ENCODE data around the gene CCDC12.

Gene CCDC12

DNA sequence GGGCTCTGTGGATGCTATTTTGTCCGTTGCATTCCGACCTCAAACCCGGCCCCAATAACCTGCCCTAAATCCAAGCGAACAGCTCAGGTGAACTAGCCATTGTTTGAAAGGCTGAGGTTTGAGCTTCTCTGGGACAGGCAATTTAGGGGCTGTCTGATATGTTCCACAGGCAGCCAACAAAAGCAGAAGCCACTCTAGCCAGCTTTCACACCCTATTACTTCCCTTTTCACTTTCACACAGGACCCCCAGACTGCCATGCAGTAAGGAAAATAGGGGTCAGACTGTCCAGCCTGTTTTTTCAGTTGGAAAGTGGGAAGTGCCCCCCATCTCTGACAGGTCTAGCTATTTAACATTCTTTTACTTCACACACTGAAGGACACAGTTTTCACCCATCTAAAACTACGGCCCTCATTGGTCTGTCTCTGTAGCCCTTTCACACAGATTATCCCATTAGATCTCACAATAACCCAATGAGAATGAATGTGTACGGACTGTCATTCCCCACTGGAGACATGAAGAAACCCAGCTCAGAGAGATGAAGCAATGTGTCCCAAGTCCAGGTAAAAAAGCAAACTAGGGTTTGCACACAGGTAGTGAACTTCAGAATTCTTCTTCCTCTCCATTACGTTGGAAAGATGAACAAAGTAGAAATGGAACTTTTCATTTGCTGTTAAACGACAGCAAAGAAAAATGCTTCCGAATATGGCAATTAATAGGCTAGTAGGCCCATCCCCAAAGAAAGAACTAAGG, 1.9 kb downstream of the CCDC12 start:
- Mint-ChIP-seq H3K4me3 (peak overlapping the region; percentile 71), H3K9me3 (no peaks in the 10 kb centered on the region), H3K27ac (peak overlapping the region; percentile 70), H3K4me1 (peaks cover 54% of the 10 kb centered on the region), H3K27me3 (ENCODE audit: low read depth, poor library complexity) (peaks cover 16% of the 10 kb centered on the region), H3K36me3 (ENCODE audit: low read depth) (peaks cover 34% of the 10 kb centered on the region)
- TF ChIP-seq CTCF (IDR thresholded peaks at IDR 0.05), result no peak
- no peak for DNase-seq

DNA sequence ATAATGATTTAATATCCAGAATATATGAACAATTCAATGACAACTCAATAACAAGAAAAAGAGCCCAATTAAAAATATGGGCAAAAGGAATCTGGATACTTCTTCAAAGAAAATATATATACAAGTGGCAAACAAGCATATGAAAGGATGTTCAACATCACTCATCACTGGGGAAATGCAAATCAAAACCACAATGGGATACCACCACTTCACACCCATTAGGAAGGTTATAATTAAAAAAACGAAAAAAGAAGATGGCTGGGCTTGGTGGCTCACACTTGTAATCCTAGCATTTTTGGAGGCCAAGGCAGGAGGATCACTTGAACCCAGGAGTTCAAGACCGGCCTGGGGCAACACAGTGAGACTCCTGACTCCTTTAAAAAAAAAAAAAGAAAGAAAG, 4.1 kb downstream of the CCDC12 start:
- Mint-ChIP-seq H3K36me3 (ENCODE audit: low read depth) (peaks cover 36% of the 10 kb centered on the region), H3K9me3 (no peaks in the 10 kb centered on the region), H3K27me3 (ENCODE audit: low read depth, poor library complexity) (peaks cover 8% of the 10 kb centered on the region), H3K27ac (no peak overlapping the region), H3K4me3 (no peak overlapping the region), H3K4me1 (peaks cover 39% of the 10 kb centered on the region)
- TF ChIP-seq CTCF (IDR thresholded peaks at IDR 0.05), result no peak
- no peak for DNase-seq

DNA sequence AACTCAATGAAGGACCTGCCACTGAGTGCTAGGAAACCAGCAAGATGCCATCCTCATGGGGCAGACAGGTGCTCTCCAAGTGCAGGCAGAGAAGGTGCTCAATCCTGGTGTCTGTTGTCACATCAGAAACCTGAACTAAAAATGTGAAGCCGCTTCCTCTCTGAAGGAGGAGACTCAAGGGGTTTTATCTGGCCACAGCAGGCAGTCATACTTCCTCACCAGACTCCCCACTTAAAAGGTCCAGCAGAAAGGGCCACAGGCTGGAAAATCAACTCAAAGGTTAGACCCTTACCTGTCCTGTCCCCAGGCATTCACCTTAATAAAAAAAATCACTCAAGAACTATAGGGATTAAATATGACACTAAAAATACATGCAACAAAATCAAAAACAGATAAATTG, 4.8 kb downstream of the CCDC12 start:
- Mint-ChIP-seq H3K4me1 (peaks cover 33% of the 10 kb centered on the region), H3K27me3 (ENCODE audit: low read depth, poor library complexity) (peaks cover 8% of the 10 kb centered on the region)

DNA sequence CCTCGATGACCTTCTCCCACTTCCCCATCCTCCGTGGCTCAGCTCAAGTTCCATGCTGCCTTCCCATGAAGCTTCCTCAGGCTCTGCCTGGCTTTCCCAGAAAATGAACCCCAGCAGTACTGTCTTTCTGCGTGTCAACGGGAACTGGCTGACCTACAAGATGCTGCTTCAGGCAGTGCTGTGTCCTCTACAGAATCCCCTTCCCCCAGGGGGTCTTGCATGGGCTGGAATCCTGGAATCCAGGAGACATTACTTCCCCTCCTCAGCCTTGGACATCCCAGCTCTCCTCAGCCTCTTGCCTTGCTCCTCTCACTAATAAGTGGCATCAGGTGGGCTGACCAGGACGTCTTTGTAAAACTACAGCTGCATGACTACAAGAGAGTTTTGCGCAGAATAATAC, 5.4 kb downstream of the CCDC12 start:
- Mint-ChIP-seq H3K4me1 (peaks cover 27% of the 10 kb centered on the region), H3K27me3 (ENCODE audit: low read depth, poor library complexity) (peaks cover 6% of the 10 kb centered on the region), H3K9me3 (no peaks in the 10 kb centered on the region), H3K36me3 (ENCODE audit: low read depth) (peaks cover 46% of the 10 kb centered on the region), H3K4me3 (no peak overlapping the region), H3K27ac (peak overlapping the region; percentile 61)
- no peak for TF ChIP-seq CTCF (IDR thresholded peaks at IDR 0.05)
- DNase-seq, result no peak

More for the DNA sequence above, 4.8 kb downstream of the CCDC12 start:
- TF ChIP-seq CTCF (IDR thresholded peaks at IDR 0.05), result no peak
- no peak overlapping the region for H3K4me3 Mint-ChIP-seq
- peaks cover 42% of the 10 kb centered on the region for H3K36me3 Mint-ChIP-seq (ENCODE audit: low read depth)
- H3K27ac Mint-ChIP-seq, result peak overlapping the region; percentile 61
- DNase-seq, result no peak
- H3K9me3 Mint-ChIP-seq, result no peaks in the 10 kb centered on the region

DNA sequence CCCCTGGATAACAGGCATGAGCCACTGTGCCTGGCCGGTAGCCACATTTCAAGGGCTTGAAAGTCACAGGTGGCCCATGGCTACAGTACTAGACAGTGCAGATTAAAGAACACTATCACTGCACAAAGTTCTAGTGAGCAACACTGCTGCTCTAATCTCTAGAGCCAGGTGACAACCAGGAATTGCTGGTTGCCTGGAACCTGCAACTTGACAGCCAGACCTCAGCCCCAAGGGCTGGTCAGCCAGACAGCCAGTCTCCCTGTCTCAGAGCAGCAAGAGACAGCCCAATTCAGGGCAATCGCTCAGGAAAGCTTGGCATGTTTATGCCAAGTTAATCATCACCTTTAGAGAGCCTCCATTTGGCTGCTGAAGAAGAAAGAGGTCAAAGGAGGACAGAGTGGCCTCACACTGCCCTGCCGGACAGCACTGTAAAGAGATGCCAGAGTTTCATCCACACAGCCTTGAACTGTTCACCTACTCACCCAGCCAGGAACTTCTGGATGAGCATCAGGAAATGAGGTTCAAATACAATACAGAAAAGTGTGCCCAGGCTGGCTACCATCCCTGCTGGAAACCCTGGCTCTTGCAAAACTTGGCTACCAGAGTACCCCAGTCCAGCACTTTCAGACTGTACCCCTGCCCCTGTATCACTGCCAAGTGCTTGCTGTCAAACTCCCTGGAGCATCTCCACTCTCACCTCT, 6.0 kb downstream of the CCDC12 start:
- no peak for TF ChIP-seq CTCF (IDR thresholded peaks at IDR 0.05)
- Mint-ChIP-seq H3K36me3 (ENCODE audit: low read depth) (peaks cover 52% of the 10 kb centered on the region), H3K4me3 (no peak overlapping the region), H3K4me1 (peaks cover 23% of the 10 kb centered on the region), H3K27ac (no peak overlapping the region), H3K9me3 (peaks cover 4% of the 10 kb centered on the region), H3K27me3 (ENCODE audit: low read depth, poor library complexity) (peaks cover 6% of the 10 kb centered on the region)
- no peak for DNase-seq

All from nephron progenitor cell (in vitro differentiated cells).